HepG2 (cell line): ENCODE results near the gene CTNNA3. TPM values are rescaled to one million over a fixed set of nuclear protein-coding genes. Genes with fewer than 3 reads are reported as not detected.

ENCODE experiments used
- PHF8 ChIP-seq: sonication (generic); formaldehyde crosslinking; IDR thresholded peaks from 2 replicates; pipeline ENCODE4 v1.5.0; 2020; ENCODE audit warnings: missing genetic modification reagents
- SP140L ChIP-seq: sonication (generic); formaldehyde crosslinking; IDR thresholded peaks from 2 replicates; pipeline ENCODE4 v1.4.0; 2020; ENCODE audit warnings: missing genetic modification reagents, borderline replicate concordance
- ZFP37 ChIP-seq: sonication (generic); formaldehyde crosslinking; IDR thresholded peaks from 2 replicates; pipeline ENCODE4 v1.4.0; 2020; ENCODE audit warnings: missing genetic modification reagents, borderline replicate concordance
- ZNF839 ChIP-seq: sonication (generic); formaldehyde crosslinking; IDR thresholded peaks from 2 replicates; pipeline ENCODE4 v1.4.0; 2020; ENCODE audit warnings: missing genetic modification reagents, mild to moderate bottlenecking, borderline replicate concordance
- polyA plus RNA-seq, 8 experiments: library from polyadenylated mRNA; depleted of rRNA in 3 of 8; stranded (reverse) in 7 of 8; unstranded in 1 of 8; fragments of >200 nt; fragmentation: Illumina TruSeq in 4 of 8; extraction: Trizol in 4 of 8; gene quantifications; 2 replicates each; pipeline versions ENCODE4 v1.2.1 to v1.2.3, GENCODE V29; 2011 to 2016; ENCODE audit warnings: low read depth in 4 of 8, missing spikeins in 1 of 8, mixed read lengths in 1 of 8; ENCODE audit not compliant: insufficient read depth in 1 of 8
- total RNA-seq, 5 experiments: library from RNA; depleted of rRNA; stranded (reverse); fragments of >200 nt; fragmentation: Illumina TruSeq; extraction: Trizol; gene quantifications; 2 replicates each; pipeline ENCODE4 v1.2.3, GENCODE V29; 2016; ENCODE audit warnings: low read depth in 1 of 5
- TF ChIP-seq, protein P1 (sequence below): sonication (generic); formaldehyde crosslinking; IDR thresholded peaks from one replicate; pipeline ENCODE4 v1.5.1; 2020; ENCODE audit warnings: mild to moderate bottlenecking, missing genetic modification reagents; ENCODE audit errors: not compliant biosample characterization
- TF ChIP-seq, protein P2 (sequence below): sonication (generic); formaldehyde crosslinking; IDR thresholded peaks from 2 replicates; pipeline ENCODE4 v1.4.0; 2020; ENCODE audit warnings: mild to moderate bottlenecking, missing genetic modification reagents
- TF ChIP-seq, protein P3 (sequence below): sonication (generic); formaldehyde crosslinking; IDR thresholded peaks from 2 replicates; pipeline ENCODE4 v1.5.1; 2020; ENCODE audit warnings: mild to moderate bottlenecking, moderate library complexity, missing genetic modification reagents

The CTNNA3 gene
- total and polyA plus RNA-seq, 2 of the 13 experiments (the other 11 are each of a cell fraction or from before 2014, with no cell fraction given), result not detected

DNA sequence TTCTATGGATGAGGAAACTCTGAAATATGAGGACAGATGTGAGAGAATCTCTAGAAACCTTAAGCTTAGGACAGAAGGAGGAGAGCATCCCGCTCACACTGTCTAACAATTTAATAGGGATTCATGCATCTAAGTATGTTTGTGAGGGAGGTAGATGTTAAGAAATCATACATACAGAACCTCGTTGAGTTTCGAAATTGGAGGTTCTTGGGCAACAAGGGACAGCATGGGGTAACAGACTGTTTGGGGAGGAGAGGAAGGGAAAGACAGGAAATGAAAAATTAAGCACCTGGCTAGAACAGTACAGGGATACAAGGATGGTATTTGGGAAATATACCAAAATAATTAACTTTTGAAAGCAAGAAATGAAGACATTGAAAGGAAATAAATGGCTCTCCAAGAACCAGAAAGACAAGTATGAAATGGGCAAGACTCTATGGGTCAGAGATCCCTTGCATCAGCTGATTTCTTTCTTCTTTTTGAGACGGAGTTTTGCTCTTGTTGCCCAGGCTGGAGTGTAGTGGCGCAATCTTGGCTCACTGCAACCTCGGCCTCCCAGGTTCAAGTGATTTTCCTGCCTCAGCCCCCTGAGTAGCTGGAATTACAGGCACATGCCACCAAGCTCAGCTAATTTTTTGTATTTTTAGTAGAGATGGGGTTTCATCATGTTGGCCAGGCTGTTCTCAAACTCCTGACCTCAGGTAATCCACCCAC, 207.9 kb downstream of the CTNNA3 start (continued):
- TF ChIP-seq, protein P1, sequence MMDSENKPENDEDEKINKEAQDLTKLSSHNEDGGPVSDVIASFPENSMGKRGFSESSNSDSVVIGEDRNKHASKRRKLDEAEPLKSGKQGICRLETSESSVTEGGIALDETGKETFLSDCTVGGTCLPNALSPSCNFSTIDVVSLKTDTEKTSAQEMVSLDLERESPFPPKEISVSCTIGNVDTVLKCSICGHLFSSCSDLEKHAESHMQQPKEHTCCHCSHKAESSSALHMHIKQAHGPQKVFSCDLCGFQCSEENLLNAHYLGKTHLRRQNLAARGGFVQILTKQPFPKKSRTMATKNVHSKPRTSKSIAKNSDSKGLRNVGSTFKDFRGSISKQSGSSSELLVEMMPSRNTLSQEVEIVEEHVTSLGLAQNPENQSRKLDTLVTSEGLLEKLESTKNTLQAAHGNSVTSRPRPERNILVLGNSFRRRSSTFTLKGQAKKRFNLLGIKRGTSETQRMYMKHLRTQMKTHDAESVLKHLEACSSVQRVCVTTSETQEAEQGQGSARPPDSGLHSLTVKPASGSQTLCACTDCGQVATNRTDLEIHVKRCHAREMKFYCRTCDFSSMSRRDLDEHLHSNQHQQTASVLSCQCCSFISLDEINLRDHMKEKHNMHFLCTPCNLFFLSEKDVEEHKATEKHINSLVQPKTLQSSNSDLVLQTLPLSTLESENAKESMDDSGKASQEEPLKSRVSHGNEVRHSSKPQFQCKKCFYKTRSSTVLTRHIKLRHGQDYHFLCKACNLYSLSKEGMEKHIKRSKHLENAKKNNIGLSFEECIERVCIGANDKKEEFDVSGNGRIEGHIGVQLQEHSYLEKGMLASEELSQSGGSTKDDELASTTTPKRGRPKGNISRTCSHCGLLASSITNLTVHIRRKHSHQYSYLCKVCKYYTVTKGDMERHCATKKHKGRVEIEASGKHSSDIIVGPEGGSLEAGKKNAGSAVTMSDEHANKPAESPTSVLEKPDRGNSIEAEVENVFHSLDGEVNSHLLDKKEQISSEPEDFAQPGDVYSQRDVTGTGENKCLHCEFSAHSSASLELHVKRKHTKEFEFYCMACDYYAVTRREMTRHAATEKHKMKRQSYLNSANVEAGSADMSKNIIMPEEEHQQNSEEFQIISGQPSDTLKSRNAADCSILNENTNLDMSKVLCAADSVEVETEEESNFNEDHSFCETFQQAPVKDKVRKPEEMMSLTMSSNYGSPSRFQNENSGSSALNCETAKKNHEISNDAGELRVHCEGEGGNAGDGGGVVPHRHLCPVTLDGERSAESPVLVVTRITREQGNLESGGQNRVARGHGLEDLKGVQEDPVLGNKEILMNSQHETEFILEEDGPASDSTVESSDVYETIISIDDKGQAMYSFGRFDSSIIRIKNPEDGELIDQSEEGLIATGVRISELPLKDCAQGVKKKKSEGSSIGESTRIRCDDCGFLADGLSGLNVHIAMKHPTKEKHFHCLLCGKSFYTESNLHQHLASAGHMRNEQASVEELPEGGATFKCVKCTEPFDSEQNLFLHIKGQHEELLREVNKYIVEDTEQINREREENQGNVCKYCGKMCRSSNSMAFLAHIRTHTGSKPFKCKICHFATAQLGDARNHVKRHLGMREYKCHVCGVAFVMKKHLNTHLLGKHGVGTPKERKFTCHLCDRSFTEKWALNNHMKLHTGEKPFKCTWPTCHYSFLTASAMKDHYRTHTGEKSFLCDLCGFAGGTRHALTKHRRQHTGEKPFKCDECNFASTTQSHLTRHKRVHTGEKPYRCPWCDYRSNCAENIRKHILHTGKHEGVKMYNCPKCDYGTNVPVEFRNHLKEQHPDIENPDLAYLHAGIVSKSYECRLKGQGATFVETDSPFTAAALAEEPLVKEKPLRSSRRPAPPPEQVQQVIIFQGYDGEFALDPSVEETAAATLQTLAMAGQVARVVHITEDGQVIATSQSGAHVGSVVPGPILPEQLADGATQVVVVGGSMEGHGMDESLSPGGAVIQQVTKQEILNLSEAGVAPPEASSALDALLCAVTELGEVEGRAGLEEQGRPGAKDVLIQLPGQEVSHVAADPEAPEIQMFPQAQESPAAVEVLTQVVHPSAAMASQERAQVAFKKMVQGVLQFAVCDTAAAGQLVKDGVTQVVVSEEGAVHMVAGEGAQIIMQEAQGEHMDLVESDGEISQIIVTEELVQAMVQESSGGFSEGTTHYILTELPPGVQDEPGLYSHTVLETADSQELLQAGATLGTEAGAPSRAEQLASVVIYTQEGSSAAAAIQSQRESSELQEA (CRISPR knock-in tag), result no peak
- no peak for TF ChIP-seq ZNF839 (CRISPR knock-in tag)
- no peak for TF ChIP-seq SP140L
- TF ChIP-seq, protein P2, sequence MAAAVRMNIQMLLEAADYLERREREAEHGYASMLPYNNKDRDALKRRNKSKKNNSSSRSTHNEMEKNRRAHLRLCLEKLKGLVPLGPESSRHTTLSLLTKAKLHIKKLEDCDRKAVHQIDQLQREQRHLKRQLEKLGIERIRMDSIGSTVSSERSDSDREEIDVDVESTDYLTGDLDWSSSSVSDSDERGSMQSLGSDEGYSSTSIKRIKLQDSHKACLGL, result no peak
- no peak for TF ChIP-seq PHF8 (CRISPR knock-in tag)
- TF ChIP-seq, protein P3, sequence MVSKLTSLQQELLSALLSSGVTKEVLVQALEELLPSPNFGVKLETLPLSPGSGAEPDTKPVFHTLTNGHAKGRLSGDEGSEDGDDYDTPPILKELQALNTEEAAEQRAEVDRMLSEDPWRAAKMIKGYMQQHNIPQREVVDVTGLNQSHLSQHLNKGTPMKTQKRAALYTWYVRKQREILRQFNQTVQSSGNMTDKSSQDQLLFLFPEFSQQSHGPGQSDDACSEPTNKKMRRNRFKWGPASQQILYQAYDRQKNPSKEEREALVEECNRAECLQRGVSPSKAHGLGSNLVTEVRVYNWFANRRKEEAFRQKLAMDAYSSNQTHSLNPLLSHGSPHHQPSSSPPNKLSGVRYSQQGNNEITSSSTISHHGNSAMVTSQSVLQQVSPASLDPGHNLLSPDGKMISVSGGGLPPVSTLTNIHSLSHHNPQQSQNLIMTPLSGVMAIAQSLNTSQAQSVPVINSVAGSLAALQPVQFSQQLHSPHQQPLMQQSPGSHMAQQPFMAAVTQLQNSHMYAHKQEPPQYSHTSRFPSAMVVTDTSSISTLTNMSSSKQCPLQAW, result no peak
- no peak for TF ChIP-seq ZFP37 (CRISPR knock-in tag)
